HG02973 (cell line): ENCODE data around the gene CACNA2D2.
"Not testable (repeated sequence)": the region's sequence is repeated elsewhere in the genome, so short reads cannot be mapped to it uniquely, and the experiment has no call there.

Source experiments
- ATAC-seq: cut with Tn5 transposase; IDR thresholded peaks from one replicate; pipeline ENCODE4 v1.9.1; 2021; ENCODE audit warnings: moderate library complexity; ENCODE audit not compliant: unreplicated experiment

Gene CACNA2D2

GRCh38 chr3:50530001-50530970 is 26.9 kb upstream of the CACNA2D2 start:
- ATAC-seq: no peak

- ATAC-seq: no peak
These were observed 22.6 kb upstream of the CACNA2D2 start for GRCh38 chr3:50525987-50526386.

- no peak for ATAC-seq
These were observed 21.9 kb upstream of the CACNA2D2 start for GRCh38 chr3:50525191-50525910.

- ATAC-seq: no peak
These were observed 21.3 kb upstream of the CACNA2D2 start for GRCh38 chr3:50524746-50525145.

GRCh38 chr3:50523279-50523811 is 19.9 kb upstream of the CACNA2D2 start:
- no peak for ATAC-seq

- no peak for ATAC-seq
These were observed 18.1 kb upstream of the CACNA2D2 start for GRCh38 chr3:50521572-50521971.

- ATAC-seq: no peak
These were observed 17.4 kb upstream of the CACNA2D2 start for GRCh38 chr3:50520849-50521248.

GRCh38 chr3:50519471-50520089 is 16.1 kb upstream of the CACNA2D2 start:
- no peak for ATAC-seq

- no peak for ATAC-seq
These were observed 15.0 kb upstream of the CACNA2D2 start for GRCh38 chr3:50518436-50518835.

- no peak for ATAC-seq
These were observed 14.3 kb upstream of the CACNA2D2 start for GRCh38 chr3:50517721-50518206.

- ATAC-seq: no peak
These were observed 13.0 kb upstream of the CACNA2D2 start for GRCh38 chr3:50516440-50516871.

GRCh38 chr3:50515565-50516439 is 12.4 kb upstream of the CACNA2D2 start:
- ATAC-seq: no peak

GRCh38 chr3:50512908-50513307 is 9.5 kb upstream of the CACNA2D2 start:
- ATAC-seq: not testable (repeated sequence)

GRCh38 chr3:50512131-50512530 is 8.7 kb upstream of the CACNA2D2 start:
- ATAC-seq: no peak

GRCh38 chr3:50510325-50510724 is 6.9 kb upstream of the CACNA2D2 start:
- no peak for ATAC-seq

- ATAC-seq: no peak
These were observed 6.3 kb upstream of the CACNA2D2 start for GRCh38 chr3:50509715-50510114.

GRCh38 chr3:50508821-50509220 is 5.4 kb upstream of the CACNA2D2 start:
- no peak for ATAC-seq

GRCh38 chr3:50506169-50506568 is 2.7 kb upstream of the CACNA2D2 start:
- ATAC-seq: no peak

GRCh38 chr3:50504681-50505080 is 1.2 kb upstream of the CACNA2D2 start:
- no peak for ATAC-seq
